HL-60 (cell line): ENCODE results near the gene RAE1.

Experiments used
- DNase-seq, 2 experiments: peaks; one replicate each; pipeline ENCODE4 v3.0.0-alpha.2; 2010 to 2020; ENCODE audit warnings: low read depth in 1 of 2, low spot score in 1 of 2
- H3K27ac ChIP-seq: fragments of 250-450 bp; sonication (Bioruptor Pico); replicated peaks from 2 replicates; pipeline ENCODE4 v1.5.1; 2020; ENCODE audit warnings: mild to moderate bottlenecking, moderate library complexity
- H3K27me3 ChIP-seq: fragments of 250-450 bp; sonication (Bioruptor Pico); 2 replicates; pipeline ENCODE4 v1.5.1; 2021; ENCODE audit warnings: mild to moderate bottlenecking, moderate library complexity; ENCODE audit not compliant: insufficient read depth, poor library complexity, severe bottlenecking
- H3K4me3 ChIP-seq: replicated peaks from 2 replicates; pipeline ENCODE4 v1.5.1; 2011; ENCODE audit warnings: mild to moderate bottlenecking, control low read depth, low read length; ENCODE audit not compliant: insufficient read depth
- GABPA ChIP-seq: IDR thresholded peaks from 2 replicates; pipeline ENCODE4 v1.6.1; 2012; ENCODE audit warnings: low read depth
- POLR2AphosphoS5 ChIP-seq: IDR thresholded peaks from 2 replicates; pipeline ENCODE4 v1.6.1; 2012; ENCODE audit warnings: low read depth
- SPI1 ChIP-seq: IDR thresholded peaks from 2 replicates; pipeline ENCODE4 v1.6.1; 2012; ENCODE audit warnings: low read depth, mild to moderate bottlenecking, borderline replicate concordance
- TF ChIP-seq, protein P1 (sequence below): IDR thresholded peaks from 2 replicates; pipeline ENCODE4 v1.6.1; 2012; ENCODE audit warnings: low read depth; ENCODE audit not compliant: insufficient replicate concordance
- TF ChIP-seq, protein P2 (sequence below): IDR thresholded peaks from one replicate; pipeline ENCODE4 v1.5.1; 2011; ENCODE audit warnings: low read length, control low read depth, inconsistent platforms; ENCODE audit not compliant: insufficient read depth

The RAE1 gene

DNA sequence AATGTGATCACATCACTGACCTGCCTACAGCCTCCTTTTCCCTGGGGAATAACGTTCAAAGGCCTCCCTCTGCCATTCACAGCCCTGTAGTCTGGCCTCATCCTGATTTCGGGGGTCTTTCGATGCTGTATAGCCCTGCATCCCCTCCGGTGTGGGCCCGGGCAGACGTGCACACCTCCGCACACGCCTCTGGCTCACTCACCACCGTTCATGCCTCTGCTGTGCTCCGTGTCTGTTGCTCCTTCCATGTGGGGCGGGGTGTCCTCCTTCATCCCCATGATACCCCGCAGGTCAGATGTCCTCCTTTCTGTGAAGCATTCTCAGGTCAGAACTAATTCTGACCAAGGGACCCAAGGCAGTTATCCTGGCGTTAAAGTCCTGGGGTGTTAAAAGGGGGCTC lies 26.3 kb downstream of the RAE1 start:
- no peak for DNase-seq
- Histone ChIP-seq H3K4me3 (no peak overlapping the region), H3K27ac (no peak overlapping the region), H3K27me3 (no peaks in the 10 kb centered on the region)
- TF ChIP-seq POLR2AphosphoS5 = no peak
- TF ChIP-seq GABPA = no peak
- TF ChIP-seq, protein P1, sequence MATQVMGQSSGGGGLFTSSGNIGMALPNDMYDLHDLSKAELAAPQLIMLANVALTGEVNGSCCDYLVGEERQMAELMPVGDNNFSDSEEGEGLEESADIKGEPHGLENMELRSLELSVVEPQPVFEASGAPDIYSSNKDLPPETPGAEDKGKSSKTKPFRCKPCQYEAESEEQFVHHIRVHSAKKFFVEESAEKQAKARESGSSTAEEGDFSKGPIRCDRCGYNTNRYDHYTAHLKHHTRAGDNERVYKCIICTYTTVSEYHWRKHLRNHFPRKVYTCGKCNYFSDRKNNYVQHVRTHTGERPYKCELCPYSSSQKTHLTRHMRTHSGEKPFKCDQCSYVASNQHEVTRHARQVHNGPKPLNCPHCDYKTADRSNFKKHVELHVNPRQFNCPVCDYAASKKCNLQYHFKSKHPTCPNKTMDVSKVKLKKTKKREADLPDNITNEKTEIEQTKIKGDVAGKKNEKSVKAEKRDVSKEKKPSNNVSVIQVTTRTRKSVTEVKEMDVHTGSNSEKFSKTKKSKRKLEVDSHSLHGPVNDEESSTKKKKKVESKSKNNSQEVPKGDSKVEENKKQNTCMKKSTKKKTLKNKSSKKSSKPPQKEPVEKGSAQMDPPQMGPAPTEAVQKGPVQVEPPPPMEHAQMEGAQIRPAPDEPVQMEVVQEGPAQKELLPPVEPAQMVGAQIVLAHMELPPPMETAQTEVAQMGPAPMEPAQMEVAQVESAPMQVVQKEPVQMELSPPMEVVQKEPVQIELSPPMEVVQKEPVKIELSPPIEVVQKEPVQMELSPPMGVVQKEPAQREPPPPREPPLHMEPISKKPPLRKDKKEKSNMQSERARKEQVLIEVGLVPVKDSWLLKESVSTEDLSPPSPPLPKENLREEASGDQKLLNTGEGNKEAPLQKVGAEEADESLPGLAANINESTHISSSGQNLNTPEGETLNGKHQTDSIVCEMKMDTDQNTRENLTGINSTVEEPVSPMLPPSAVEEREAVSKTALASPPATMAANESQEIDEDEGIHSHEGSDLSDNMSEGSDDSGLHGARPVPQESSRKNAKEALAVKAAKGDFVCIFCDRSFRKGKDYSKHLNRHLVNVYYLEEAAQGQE = no peak
- TF ChIP-seq, protein P2, sequence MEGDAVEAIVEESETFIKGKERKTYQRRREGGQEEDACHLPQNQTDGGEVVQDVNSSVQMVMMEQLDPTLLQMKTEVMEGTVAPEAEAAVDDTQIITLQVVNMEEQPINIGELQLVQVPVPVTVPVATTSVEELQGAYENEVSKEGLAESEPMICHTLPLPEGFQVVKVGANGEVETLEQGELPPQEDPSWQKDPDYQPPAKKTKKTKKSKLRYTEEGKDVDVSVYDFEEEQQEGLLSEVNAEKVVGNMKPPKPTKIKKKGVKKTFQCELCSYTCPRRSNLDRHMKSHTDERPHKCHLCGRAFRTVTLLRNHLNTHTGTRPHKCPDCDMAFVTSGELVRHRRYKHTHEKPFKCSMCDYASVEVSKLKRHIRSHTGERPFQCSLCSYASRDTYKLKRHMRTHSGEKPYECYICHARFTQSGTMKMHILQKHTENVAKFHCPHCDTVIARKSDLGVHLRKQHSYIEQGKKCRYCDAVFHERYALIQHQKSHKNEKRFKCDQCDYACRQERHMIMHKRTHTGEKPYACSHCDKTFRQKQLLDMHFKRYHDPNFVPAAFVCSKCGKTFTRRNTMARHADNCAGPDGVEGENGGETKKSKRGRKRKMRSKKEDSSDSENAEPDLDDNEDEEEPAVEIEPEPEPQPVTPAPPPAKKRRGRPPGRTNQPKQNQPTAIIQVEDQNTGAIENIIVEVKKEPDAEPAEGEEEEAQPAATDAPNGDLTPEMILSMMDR = no peak
- no peak for TF ChIP-seq SPI1

DNA sequence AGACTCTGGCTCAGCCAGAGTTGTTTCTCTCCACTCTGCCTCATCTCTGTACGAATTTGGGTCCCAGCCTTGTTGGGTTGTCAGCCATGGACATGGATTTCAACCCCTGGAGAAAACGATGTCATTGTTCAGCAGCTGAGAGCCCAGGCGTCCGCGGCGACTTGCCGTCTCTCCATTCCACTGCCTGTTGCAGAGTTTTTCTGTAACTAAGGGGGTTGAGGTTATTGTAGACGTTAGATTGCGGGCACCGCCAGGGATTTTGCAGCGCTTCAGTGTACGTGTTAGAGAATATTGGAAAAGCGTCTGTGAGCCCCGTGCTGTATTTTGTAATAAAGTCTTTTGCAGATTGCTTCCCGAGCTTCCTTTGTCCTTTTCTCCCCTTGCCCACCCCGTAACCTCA lies 27.1 kb downstream of the RAE1 start:
- TF ChIP-seq SPI1 (no peak), GABPA (no peak), POLR2AphosphoS5 (no peak)
- TF ChIP-seq, protein P2 = no peak
- TF ChIP-seq, protein P1 = no peak
- Histone ChIP-seq H3K4me3 (no peak overlapping the region), H3K27me3 (no peaks in the 10 kb centered on the region), H3K27ac (no peak overlapping the region)
- no peak for DNase-seq

DNA sequence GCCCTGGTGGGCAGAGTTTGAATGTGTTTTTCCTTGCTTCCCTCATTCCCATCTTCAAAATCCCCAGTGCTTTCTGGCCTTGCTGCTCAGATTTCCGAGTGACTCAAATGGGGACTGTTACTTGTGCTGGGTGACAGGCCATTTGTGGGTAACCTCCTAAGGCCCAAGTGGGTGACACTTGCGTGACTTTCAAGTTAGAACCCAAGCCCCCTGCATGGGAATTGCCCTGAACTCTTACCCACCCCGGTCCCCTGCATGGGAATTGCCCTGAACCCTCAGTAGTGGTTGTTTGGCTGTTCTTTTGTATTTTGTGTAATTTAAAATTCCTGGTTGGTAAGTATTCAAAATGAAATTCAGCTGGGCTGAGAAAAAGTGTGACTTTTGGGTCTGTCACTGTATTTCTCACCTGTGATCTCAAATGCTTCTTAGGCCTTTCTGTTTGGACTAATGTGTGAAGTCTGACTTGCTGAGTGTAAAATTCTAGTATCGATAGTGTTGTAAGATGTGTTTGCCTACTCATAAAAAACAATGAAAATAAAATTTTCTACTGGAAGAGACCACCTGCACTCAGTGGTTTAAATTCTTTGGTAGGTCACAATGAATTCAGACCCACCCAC lies 27.7 kb downstream of the RAE1 start:
- H3K4me3 ChIP-seq = no peak overlapping the region
- DNase-seq = no peak
- no peaks in the 10 kb centered on the region for H3K27me3 ChIP-seq
- no peak overlapping the region for H3K27ac ChIP-seq
- TF ChIP-seq, protein P1 = no peak
- no peak for TF ChIP-seq SPI1
- TF ChIP-seq, protein P2 = no peak
- no peak for TF ChIP-seq POLR2AphosphoS5
- no peak for TF ChIP-seq GABPA
